Breast epithelium (tissue), 4 donors: ENCODE measurements around the gene KCNS1. TPM values are rescaled to one million over a fixed set of nuclear protein-coding genes. Genes with fewer than 3 reads are reported as not detected.

Source experiments
- DNase-seq, 2 donors: peaks; one replicate each; pipeline ENCODE4 v3.0.0-alpha.2; 2019; ENCODE audit warnings: low spot score in 2 of 2
- H3K27ac ChIP-seq, 2 donors: fragments of 200-600 bp; sonication (generic) in 1 of 2; one replicate each; pipeline ENCODE4 v1.5.1; 2016 to 2019; ENCODE audit warnings: mild to moderate bottlenecking in 1 of 2
- H3K27me3 ChIP-seq, 2 donors: fragments of 200-600 bp; sonication (generic) in 1 of 2; one replicate each; pipeline versions ENCODE4 v1.5.1 to v1.6.0; 2017 to 2019; ENCODE audit warnings: control low read depth in 1 of 2, mild to moderate bottlenecking in 1 of 2
- H3K36me3 ChIP-seq: fragments of 200-600 bp; one replicate; pipeline ENCODE4 v1.5.1; 2019
- H3K4me1 ChIP-seq, 2 donors: fragments of 200-600 bp; sonication (generic); one replicate each; pipeline ENCODE4 v1.5.1; 2016 to 2019; ENCODE audit warnings: control low read depth in 1 of 2
- H3K4me3 ChIP-seq, 3 donors: fragments of 200-600 bp; sonication (generic); 1 replicate in 2 of 3; 2 replicates in 1 of 3; pipeline ENCODE4 v1.5.1; 2016 to 2019; ENCODE audit warnings: mild to moderate bottlenecking in 3 of 3, moderate library complexity in 2 of 3
- H3K9me3 ChIP-seq, 2 donors: fragments of 200-600 bp; sonication (generic) in 1 of 2; one replicate each; pipeline ENCODE4 v1.5.1; 2016 to 2019; ENCODE audit warnings: control low read depth in 1 of 2
- POLR2A ChIP-seq: fragments of 450-650 bp; IDR thresholded peaks from one replicate; pipeline ENCODE4 v1.6.1; 2016; ENCODE audit warnings: antibody characterized with exemption, mild to moderate bottlenecking, moderate library complexity
- POLR2AphosphoS5 ChIP-seq, 3 donors: sonication (generic); formaldehyde crosslinking; IDR thresholded peaks; one replicate each; pipeline ENCODE4 v1.6.1; 2017; ENCODE audit warnings: antibody characterized with exemption in 3 of 3
- intact Hi-C: fragments of 100-400 bp; cut with DNase I; formaldehyde crosslinking; loops from one replicate; pipeline ENCODE4 v1.15.1; 2023; ENCODE audit warnings: low total_unique reads
- total RNA-seq, 3 donors: library from RNA; depleted of rRNA; stranded (reverse); fragments of >200 nt; gene quantifications; one replicate each; pipeline ENCODE4 v1.1.0, GENCODE V29; 2016
- TF ChIP-seq, protein P1 (sequence below), 3 donors: fragments of 450-650 bp; IDR thresholded peaks; one replicate each; pipeline ENCODE4 v1.5.1; 2016 to 2017; ENCODE audit warnings: antibody characterized with exemption in 3 of 3, mild to moderate bottlenecking in 3 of 3, moderate library complexity in 3 of 3

Gene KCNS1
- total RNA-seq, 3 donors from 2014 or later = 0.44 TPM; not detected in 2

DNA sequence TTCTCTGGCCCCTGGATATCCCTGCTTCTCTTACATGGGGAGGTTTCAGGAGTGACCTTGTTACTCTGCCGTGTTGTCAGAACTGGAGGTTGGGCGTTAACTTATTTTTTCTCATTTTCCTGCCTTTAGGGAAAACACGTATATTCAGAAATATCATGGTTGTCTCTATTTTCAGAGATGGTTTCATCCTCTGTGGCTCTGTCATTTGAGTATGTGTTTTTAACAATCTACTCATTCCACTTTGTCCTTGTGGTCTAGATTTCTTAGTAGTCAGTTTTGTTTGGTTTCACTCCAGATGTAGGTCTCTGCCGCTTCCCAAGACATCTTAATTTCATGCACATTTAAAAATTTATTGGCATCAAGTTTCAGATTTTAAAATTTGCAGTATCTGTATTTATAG lies 45.9 kb downstream of the KCNS1 start:
- TF ChIP-seq POLR2A (no peak), POLR2AphosphoS5 (IDR thresholded peaks at IDR 0.05) (no peak)
- TF ChIP-seq, protein P1, sequence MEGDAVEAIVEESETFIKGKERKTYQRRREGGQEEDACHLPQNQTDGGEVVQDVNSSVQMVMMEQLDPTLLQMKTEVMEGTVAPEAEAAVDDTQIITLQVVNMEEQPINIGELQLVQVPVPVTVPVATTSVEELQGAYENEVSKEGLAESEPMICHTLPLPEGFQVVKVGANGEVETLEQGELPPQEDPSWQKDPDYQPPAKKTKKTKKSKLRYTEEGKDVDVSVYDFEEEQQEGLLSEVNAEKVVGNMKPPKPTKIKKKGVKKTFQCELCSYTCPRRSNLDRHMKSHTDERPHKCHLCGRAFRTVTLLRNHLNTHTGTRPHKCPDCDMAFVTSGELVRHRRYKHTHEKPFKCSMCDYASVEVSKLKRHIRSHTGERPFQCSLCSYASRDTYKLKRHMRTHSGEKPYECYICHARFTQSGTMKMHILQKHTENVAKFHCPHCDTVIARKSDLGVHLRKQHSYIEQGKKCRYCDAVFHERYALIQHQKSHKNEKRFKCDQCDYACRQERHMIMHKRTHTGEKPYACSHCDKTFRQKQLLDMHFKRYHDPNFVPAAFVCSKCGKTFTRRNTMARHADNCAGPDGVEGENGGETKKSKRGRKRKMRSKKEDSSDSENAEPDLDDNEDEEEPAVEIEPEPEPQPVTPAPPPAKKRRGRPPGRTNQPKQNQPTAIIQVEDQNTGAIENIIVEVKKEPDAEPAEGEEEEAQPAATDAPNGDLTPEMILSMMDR (IDR thresholded peaks at IDR 0.05) = no peak
- DNase-seq = no peak
- no peaks in the 10 kb centered on the region for H3K9me3 ChIP-seq
- H3K4me1 ChIP-seq = no peaks in the 10 kb centered on the region
- H3K27me3 ChIP-seq = no peaks in the 10 kb centered on the region
- intact Hi-C loops = no loop called here
- H3K27ac ChIP-seq = no peak overlapping the region
- no peaks in the 10 kb centered on the region for H3K36me3 ChIP-seq
- H3K4me3 ChIP-seq = no peak overlapping the region

GRCh38 chr20:45053430-45054351 lies 47.2 kb downstream of the KCNS1 start:
- TF ChIP-seq, protein P1 (IDR thresholded peaks at IDR 0.05) = no peak
- TF ChIP-seq POLR2AphosphoS5 (IDR thresholded peaks at IDR 0.05) (no peak), POLR2A (no peak)
- intact Hi-C loops = no loop called here
- no peak for DNase-seq
- Histone ChIP-seq H3K4me1 (no peaks in the 10 kb centered on the region), H3K9me3 (no peaks in the 10 kb centered on the region), H3K27me3 (no peaks in the 10 kb centered on the region), H3K4me3 (no peak overlapping the region), H3K36me3 (no peaks in the 10 kb centered on the region), H3K27ac (peak overlapping the region; percentile 60 to 72)

DNA sequence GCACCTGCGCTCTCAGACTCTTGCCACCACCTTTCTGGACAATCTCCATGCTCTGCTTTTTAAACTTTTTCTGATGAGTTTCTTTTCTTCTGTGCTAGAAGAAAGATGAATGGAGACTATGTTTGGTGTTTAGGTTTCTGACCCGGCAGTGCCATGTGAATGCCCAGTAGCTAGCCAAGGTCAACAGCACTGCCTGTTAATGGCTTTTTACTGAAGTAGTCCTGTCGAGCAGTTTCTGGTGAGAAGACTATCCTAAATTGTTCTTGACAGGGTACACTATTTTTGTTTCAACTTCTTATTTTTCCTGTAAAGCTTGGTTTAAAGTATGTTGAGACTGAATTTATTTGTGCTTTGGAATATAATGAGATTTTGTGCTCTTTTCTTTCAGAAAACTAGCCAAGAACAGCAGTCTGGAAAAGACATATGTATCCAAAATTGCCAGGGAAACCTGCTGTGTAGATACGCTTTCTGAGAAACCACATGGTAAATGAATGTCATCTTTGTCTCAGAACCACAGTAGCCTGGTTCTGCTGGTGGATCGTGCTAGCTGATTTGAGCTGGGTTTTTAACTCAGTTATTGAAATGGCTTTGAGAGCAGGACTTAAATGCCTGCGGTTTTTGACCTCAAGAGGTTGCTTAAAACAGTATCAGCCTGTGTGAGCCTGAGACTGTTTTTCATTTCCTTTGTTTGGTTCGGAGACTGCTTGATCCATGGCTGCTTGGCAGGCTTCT lies 48.1 kb downstream of the KCNS1 start:
- Histone ChIP-seq H3K9me3 (no peaks in the 10 kb centered on the region), H3K4me1 (no peaks in the 10 kb centered on the region), H3K4me3 (no peak overlapping the region), H3K36me3 (no peaks in the 10 kb centered on the region), H3K27me3 (no peaks in the 10 kb centered on the region), H3K27ac (peak overlapping the region; percentile 60 to 72)
- intact Hi-C loops = no loop called here
- DNase-seq = no peak
- TF ChIP-seq POLR2A (no peak), POLR2AphosphoS5 (IDR thresholded peaks at IDR 0.05) (no peak)
- TF ChIP-seq, protein P1 (IDR thresholded peaks at IDR 0.05) = no peak

- intact Hi-C loops = no loop called here
- no peak overlapping the region for H3K4me3 ChIP-seq
- no peak overlapping the region for H3K27ac ChIP-seq
Measured at GRCh38 chr20:45051204-45052060, 49.5 kb downstream of the KCNS1 start.

More at GRCh38 chr20:45051204-45052060, 49.5 kb downstream of the KCNS1 start:
- Histone ChIP-seq H3K27me3 (no peaks in the 10 kb centered on the region), H3K36me3 (no peaks in the 10 kb centered on the region), H3K4me1 (no peaks in the 10 kb centered on the region), H3K9me3 (no peaks in the 10 kb centered on the region)
- DNase-seq = no peak
- TF ChIP-seq, protein P1 (IDR thresholded peaks at IDR 0.05) = no peak
- TF ChIP-seq POLR2AphosphoS5 (IDR thresholded peaks at IDR 0.05) (no peak), POLR2A (no peak)
